GM13976 (cell line): ENCODE data around the gene KIAA0232.
"Not testable (repeated sequence)": the region's sequence is repeated elsewhere in the genome, so short reads cannot be mapped to it uniquely, and the experiment has no call there.

Experiments used
- DNase-seq: peaks from one replicate; pipeline ENCODE4 v3.0.0; 2012; ENCODE audit warnings: low spot score
- CTCF ChIP-seq: IDR thresholded peaks from 2 replicates; pipeline ENCODE4 v1.5.1; 2012; ENCODE audit warnings: borderline replicate concordance, mild to moderate bottlenecking; ENCODE audit not compliant: insufficient read depth; ENCODE audit errors: extremely low read depth, missing control alignments, control extremely low read depth
- in situ Hi-C: fragments of 300-500 bp; cut with MboI; formaldehyde crosslinking; loops from one replicate; pipeline ENCODE4 v1.12.0; 2022; ENCODE audit warnings: low sequenced_read_pairs, mixed read lengths, inconsistent platforms; ENCODE audit not compliant: unreplicated experiment

The KIAA0232 gene

GRCh38 chr4:6755088-6755753, 27.3 kb upstream of the KIAA0232 start:
- no peak for DNase-seq
- no peak for TF ChIP-seq CTCF
- in situ Hi-C loops: no loop called here

- DNase-seq, in situ Hi-C loops: not testable (repeated sequence)
Measured at GRCh38 chr4:6756345-6756744, 26.2 kb upstream of the KIAA0232 start.

GRCh38 chr4:6758728-6759127, 23.8 kb upstream of the KIAA0232 start:
- DNase-seq: no peak
- no peak for TF ChIP-seq CTCF
- in situ Hi-C loops: no loop called here

- DNase-seq: no peak
- in situ Hi-C loops: no loop called here
Measured at GRCh38 chr4:6760865-6761264, 21.7 kb upstream of the KIAA0232 start.

GRCh38 chr4:6761649-6762615, 20.6 kb upstream of the KIAA0232 start:
- in situ Hi-C loops: no loop called here
- no peak for DNase-seq
- no peak for TF ChIP-seq CTCF

More at GRCh38 chr4:6760865-6761264, 21.7 kb upstream of the KIAA0232 start:
- TF ChIP-seq CTCF: no peak

- in situ Hi-C loops: no loop called here
- DNase-seq: no peak
- no peak for TF ChIP-seq CTCF
Measured at GRCh38 chr4:6763330-6763851, 19.1 kb upstream of the KIAA0232 start.

GRCh38 chr4:6764976-6765620, 17.4 kb upstream of the KIAA0232 start:
- in situ Hi-C loops: no loop called here
- TF ChIP-seq CTCF: no peak
- DNase-seq: no peak
